SK-N-SH (cell line): ENCODE data around the gene OSBP2. TPM values are rescaled to one million over a fixed set of nuclear protein-coding genes. Genes with fewer than 3 reads are reported as not detected.

Experiments used
- CTCF ChIA-PET: fragments of 300-600, 350-600 bp; formaldehyde crosslinking; extraction: SDS; loops from one replicate; lab custom pipeline; 2021; lab: Yijun Ruan, JAX
- POLR2A ChIA-PET: fragments of 350-600 bp; sonication (Branson Sonifier 250); formaldehyde crosslinking; extraction: SDS; loops from one replicate; lab custom pipeline; 2020; ENCODE audit warnings: antibody characterized with exemption, inconsistent platforms; lab: Yijun Ruan, JAX
- DNase-seq: peaks from one replicate; pipeline ENCODE4 v3.0.0; 2012
- H2AFZ ChIP-seq: fragments of 200-600 bp; sonication (generic); 2 replicates; pipeline ENCODE4 v1.8.1; 2016; ENCODE audit warnings: antibody characterized with exemption, mild to moderate bottlenecking, low read depth
- H3F3A ChIP-seq: fragments of 200-600 bp; sonication (generic); replicated peaks from 2 replicates; pipeline ENCODE3; 2016; ENCODE audit warnings: antibody characterized with exemption, mild to moderate bottlenecking; ENCODE audit not compliant: insufficient read depth
- H3K27ac ChIP-seq, 2 experiments: fragments of 200-500 bp in 1 of 2; fragments of 200-600 bp in 1 of 2; sonication (Bioruptor generic) in 1 of 2; sonication (generic), shearing (Covaris generic) in 1 of 2; 2 replicates each; pipeline versions ENCODE4 v1.5.1 to v1.6.1; 2014 to 2016; ENCODE audit warnings: low read depth in 2 of 2, inconsistent platforms in 1 of 2, low read length in 1 of 2, mild to moderate bottlenecking in 1 of 2, mixed read lengths in 1 of 2
- H3K27me3 ChIP-seq: fragments of 200-600 bp; sonication (generic), shearing (Covaris generic); 2 replicates; pipeline ENCODE4 v1.6.1; 2016; ENCODE audit warnings: mixed run types; ENCODE audit not compliant: insufficient read depth
- H3K36me3 ChIP-seq, 2 experiments: fragments of 200-500 bp in 1 of 2; fragments of 200-600 bp in 1 of 2; sonication (Bioruptor generic) in 1 of 2; sonication (generic) in 1 of 2; replicated peaks in 1 of 2; 2 replicates each; pipeline versions ENCODE3 to v1.5.1; 2014 to 2016; ENCODE audit warnings: low read length in 1 of 2, mild to moderate bottlenecking in 1 of 2; ENCODE audit not compliant: insufficient read depth in 2 of 2, control insufficient read depth in 1 of 2
- H3K4me1 ChIP-seq, 2 experiments: fragments of 200-500 bp in 1 of 2; fragments of 200-600 bp in 1 of 2; sonication (Bioruptor generic) in 1 of 2; sonication (generic), shearing (Covaris generic) in 1 of 2; 2 replicates each; pipeline versions ENCODE4 v1.5.1 to v1.6.1; 2014 to 2016; ENCODE audit warnings: low read depth in 1 of 2, low read length in 1 of 2, mixed run types in 1 of 2; ENCODE audit not compliant: insufficient read depth in 2 of 2, control insufficient read depth in 1 of 2
- H3K4me2 ChIP-seq: fragments of 200-600 bp; sonication (generic), shearing (Covaris generic); 2 replicates; pipeline ENCODE4 v1.6.1; 2017; ENCODE audit warnings: mixed run types
- H3K4me3 ChIP-seq, 2 experiments: fragments of 200-500 bp in 1 of 2; fragments of 200-600 bp in 1 of 2; sonication (Bioruptor generic) in 1 of 2; sonication (generic), shearing (Covaris generic) in 1 of 2; 2 replicates each; pipeline versions ENCODE4 v1.5.1 to v1.8.1; 2014 to 2016; ENCODE audit warnings: low read depth in 2 of 2, inconsistent platforms in 1 of 2, low read length in 1 of 2, mild to moderate bottlenecking in 1 of 2, mixed read lengths in 1 of 2, moderate library complexity in 1 of 2
- H3K79me2 ChIP-seq: fragments of 200-600 bp; sonication (generic); 2 replicates; pipeline ENCODE4 v1.8.1; 2017; ENCODE audit warnings: mild to moderate bottlenecking; ENCODE audit not compliant: insufficient read depth
- H3K9ac ChIP-seq: fragments of 200-600 bp; sonication (generic); 2 replicates; pipeline ENCODE4 v1.6.1; 2017; ENCODE audit warnings: mixed run types
- H3K9me2 ChIP-seq: fragments of 200-600 bp; sonication (generic); 2 replicates; pipeline ENCODE4 v1.6.1; 2017; ENCODE audit warnings: mixed run types
- H3K9me3 ChIP-seq: fragments of 200-600 bp; sonication (generic); 2 replicates; pipeline ENCODE4 v1.6.1; 2017; ENCODE audit warnings: mixed run types, mild to moderate bottlenecking, moderate library complexity
- H4K20me1 ChIP-seq: fragments of 200-600 bp; sonication (generic); 2 replicates; pipeline ENCODE4 v1.6.1; 2017; ENCODE audit warnings: mild to moderate bottlenecking, mixed run types; ENCODE audit not compliant: insufficient read depth
- ELF1 ChIP-seq: IDR thresholded peaks from 2 replicates; pipeline ENCODE4 v1.4.0; 2012
- FOSL2 ChIP-seq: IDR thresholded peaks from 2 replicates; pipeline ENCODE4 v1.4.0; 2012; ENCODE audit warnings: low read depth, mild to moderate bottlenecking, moderate library complexity, borderline replicate concordance
- GATA2 ChIP-seq: sonication (generic); formaldehyde crosslinking; IDR thresholded peaks from 2 replicates; pipeline ENCODE4 v1.5.0; 2020; ENCODE audit warnings: mild to moderate bottlenecking, missing genetic modification reagents
- IRF3 ChIP-seq: fragments of 150-350 bp; IDR thresholded peaks from 2 replicates; pipeline ENCODE4 v1.6.1; 2016; ENCODE audit warnings: mild to moderate bottlenecking, low read depth, low read length
- MEF2A ChIP-seq: IDR thresholded peaks from 2 replicates; pipeline ENCODE4 v1.4.0; 2012; ENCODE audit warnings: low read depth, borderline replicate concordance
- NFIC ChIP-seq: IDR thresholded peaks from 2 replicates; pipeline ENCODE4 v1.4.0; 2012; ENCODE audit warnings: borderline replicate concordance
- RAD21 ChIP-seq: IDR thresholded peaks from 2 replicates; pipeline ENCODE4 v1.6.1; 2012; ENCODE audit warnings: mild to moderate bottlenecking, low read length
- SIN3A ChIP-seq: IDR thresholded peaks from 2 replicates; pipeline ENCODE4 v1.6.1; 2012; ENCODE audit warnings: low read depth, mild to moderate bottlenecking, low read length, moderate library complexity, borderline replicate concordance
- SMC3 ChIP-seq: IDR thresholded peaks from 2 replicates; pipeline ENCODE4 v1.6.1; 2012; ENCODE audit warnings: low read depth, low read length, improper control_type of control experiment
- TAF1 ChIP-seq: IDR thresholded peaks from 2 replicates; pipeline ENCODE4 v1.6.1; 2012; ENCODE audit warnings: low read depth, mild to moderate bottlenecking, low read length, moderate library complexity, borderline replicate concordance
- TEAD4 ChIP-seq: IDR thresholded peaks from 2 replicates; pipeline ENCODE4 v1.4.0; 2012; ENCODE audit warnings: mild to moderate bottlenecking, borderline replicate concordance; ENCODE audit not compliant: insufficient read depth
- YY1 ChIP-seq: IDR thresholded peaks from 2 replicates; pipeline ENCODE4 v1.4.0; 2012; ENCODE audit warnings: low read depth, mild to moderate bottlenecking
- WGBS: methylation state at CpG from one replicate; pipeline ENCODE4 v1.1.6; 2017; ENCODE audit warnings: low lambda C conversion rate; 5-methylcytosine and 5-hydroxymethylcytosine counted together
- polyA plus RNA-seq, 3 experiments: library from polyadenylated mRNA; depleted of rRNA; stranded (reverse); fragments of >200 nt; gene quantifications; 2 replicates each; pipeline ENCODE4 v1.2.3, GENCODE V29; 2012
- TF ChIP-seq, protein P1 (sequence below): IDR thresholded peaks from 2 replicates; pipeline ENCODE4 v1.4.0; 2012; ENCODE audit warnings: low read depth, borderline replicate concordance
- TF ChIP-seq, protein P2 (sequence below): fragments of 150-350 bp; IDR thresholded peaks from 2 replicates; pipeline ENCODE4 v1.6.1; 2017; ENCODE audit warnings: antibody characterized with exemption, low read length, low read depth, borderline replicate concordance

OSBP2 gene, protein sequence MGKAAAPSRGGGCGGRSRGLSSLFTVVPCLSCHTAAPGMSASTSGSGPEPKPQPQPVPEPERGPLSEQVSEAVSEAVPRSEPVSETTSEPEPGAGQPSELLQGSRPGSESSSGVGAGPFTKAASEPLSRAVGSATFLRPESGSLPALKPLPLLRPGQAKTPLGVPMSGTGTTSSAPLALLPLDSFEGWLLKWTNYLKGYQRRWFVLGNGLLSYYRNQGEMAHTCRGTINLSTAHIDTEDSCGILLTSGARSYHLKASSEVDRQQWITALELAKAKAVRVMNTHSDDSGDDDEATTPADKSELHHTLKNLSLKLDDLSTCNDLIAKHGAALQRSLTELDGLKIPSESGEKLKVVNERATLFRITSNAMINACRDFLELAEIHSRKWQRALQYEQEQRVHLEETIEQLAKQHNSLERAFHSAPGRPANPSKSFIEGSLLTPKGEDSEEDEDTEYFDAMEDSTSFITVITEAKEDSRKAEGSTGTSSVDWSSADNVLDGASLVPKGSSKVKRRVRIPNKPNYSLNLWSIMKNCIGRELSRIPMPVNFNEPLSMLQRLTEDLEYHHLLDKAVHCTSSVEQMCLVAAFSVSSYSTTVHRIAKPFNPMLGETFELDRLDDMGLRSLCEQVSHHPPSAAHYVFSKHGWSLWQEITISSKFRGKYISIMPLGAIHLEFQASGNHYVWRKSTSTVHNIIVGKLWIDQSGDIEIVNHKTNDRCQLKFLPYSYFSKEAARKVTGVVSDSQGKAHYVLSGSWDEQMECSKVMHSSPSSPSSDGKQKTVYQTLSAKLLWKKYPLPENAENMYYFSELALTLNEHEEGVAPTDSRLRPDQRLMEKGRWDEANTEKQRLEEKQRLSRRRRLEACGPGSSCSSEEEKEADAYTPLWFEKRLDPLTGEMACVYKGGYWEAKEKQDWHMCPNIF
- 2.6 and 3.1 TPM in 2 replicates for polyA plus RNA-seq (2012; rRNA removed)
- polyA plus RNA-seq (2012; cell fraction: cytosol; rRNA removed): 1.5 and 2.4 TPM in 2 replicates
- polyA plus RNA-seq (2012; cell fraction: nucleus; rRNA removed): 4.3 and 4.6 TPM in 2 replicates

GRCh38 chr22:30694640-30695350 lies at the start of gene OSBP2:
TSS of gene OSBP2 (plus strand) at chr22:30694874. CDS start at chr22:30694910, 36 bp downstream.
- CTCF ChIA-PET: interaction anchor here (0.6 to 5.6 kb wide), 7 partner anchors 8 to 76 kb away, joined by 3 to 31 read pairs (median 4); partner anchors contain the start of genes DUSP18 and SLC35E4
- Histone ChIP-seq H3K4me1 (peaks cover 0 to 19% of the 10 kb centered on the region in 2 experiments; a peak in 2 of 4 replicates), H3K9ac (peak within 1 kb of the TSS; percentile 62; the same call in 1 of the 2 replicates), H3K4me3 (peak within 1 kb of the TSS; percentile 64 to 76), H4K20me1 (no peaks in the 10 kb centered on the region), H3K4me2 (peak within 1 kb of the TSS; percentile 97), H3K9me2 (no peaks in the 10 kb centered on the region), H3K27me3 (no peaks in the 10 kb centered on the region), H3K79me2 (no peaks in the 10 kb centered on the region), H3K27ac (peak within 1 kb of the TSS in 1 of 2 experiments; percentile 84; a peak in 2 of 4 replicates), H3F3A (peaks cover 9% of the 10 kb centered on the region), H3K9me3 (no peaks in the 10 kb centered on the region), H2AFZ (peak within 1 kb of the TSS; percentile 96), H3K36me3 (no peaks in the 10 kb centered on the region)
- 30% methylated on average over 9 of the region's 88 CpGs for WGBS
- TF ChIP-seq ELF1: no peak
- no peak for TF ChIP-seq MEF2A
- no peak for TF ChIP-seq SIN3A
- TF ChIP-seq, protein P1, sequence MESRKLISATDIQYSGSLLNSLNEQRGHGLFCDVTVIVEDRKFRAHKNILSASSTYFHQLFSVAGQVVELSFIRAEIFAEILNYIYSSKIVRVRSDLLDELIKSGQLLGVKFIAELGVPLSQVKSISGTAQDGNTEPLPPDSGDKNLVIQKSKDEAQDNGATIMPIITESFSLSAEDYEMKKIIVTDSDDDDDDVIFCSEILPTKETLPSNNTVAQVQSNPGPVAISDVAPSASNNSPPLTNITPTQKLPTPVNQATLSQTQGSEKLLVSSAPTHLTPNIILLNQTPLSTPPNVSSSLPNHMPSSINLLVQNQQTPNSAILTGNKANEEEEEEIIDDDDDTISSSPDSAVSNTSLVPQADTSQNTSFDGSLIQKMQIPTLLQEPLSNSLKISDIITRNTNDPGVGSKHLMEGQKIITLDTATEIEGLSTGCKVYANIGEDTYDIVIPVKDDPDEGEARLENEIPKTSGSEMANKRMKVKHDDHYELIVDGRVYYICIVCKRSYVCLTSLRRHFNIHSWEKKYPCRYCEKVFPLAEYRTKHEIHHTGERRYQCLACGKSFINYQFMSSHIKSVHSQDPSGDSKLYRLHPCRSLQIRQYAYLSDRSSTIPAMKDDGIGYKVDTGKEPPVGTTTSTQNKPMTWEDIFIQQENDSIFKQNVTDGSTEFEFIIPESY: no peak
- TF ChIP-seq GATA2: no peak
- TF ChIP-seq TAF1: no peak
- TF ChIP-seq, protein P2, sequence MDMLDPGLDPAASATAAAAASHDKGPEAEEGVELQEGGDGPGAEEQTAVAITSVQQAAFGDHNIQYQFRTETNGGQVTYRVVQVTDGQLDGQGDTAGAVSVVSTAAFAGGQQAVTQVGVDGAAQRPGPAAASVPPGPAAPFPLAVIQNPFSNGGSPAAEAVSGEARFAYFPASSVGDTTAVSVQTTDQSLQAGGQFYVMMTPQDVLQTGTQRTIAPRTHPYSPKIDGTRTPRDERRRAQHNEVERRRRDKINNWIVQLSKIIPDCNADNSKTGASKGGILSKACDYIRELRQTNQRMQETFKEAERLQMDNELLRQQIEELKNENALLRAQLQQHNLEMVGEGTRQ: no peak
- no peak for TF ChIP-seq NFIC
- TF ChIP-seq YY1: no peak
- no peak for TF ChIP-seq IRF3
- no peak for TF ChIP-seq FOSL2
- no peak for TF ChIP-seq TEAD4
- no peak for TF ChIP-seq SMC3
- TF ChIP-seq RAD21: no peak
- peak; percentile 93 for DNase-seq
- POLR2A ChIA-PET: interaction anchor here (0.6 to 2.0 kb wide), 6 partner anchors 9 to 66 kb away, joined by 3 to 7 read pairs (median 5); partner anchors contain the start of gene SLC35E4
